A673 (cell line): ENCODE data around the gene CCL3. TPM values are rescaled to one million over a fixed set of nuclear protein-coding genes. Genes with fewer than 3 reads are reported as not detected.

Experiments
- BruUV-seq: library from RNA; stranded (reverse); fragments of 400-500 nt; replicated peaks from 2 replicates; lab custom pipeline; 2021; lab: Mats Ljungman, UMichigan
- CTCF ChIA-PET: fragments of 300-600 bp; sonication (Branson Sonifier 250); formaldehyde crosslinking; loops from one replicate; lab custom pipeline; 2022; ENCODE audit warnings: antibody characterized with exemption; lab: Charles Lee
- POLR2A ChIA-PET: fragments of 300-600 bp; sonication (Branson Sonifier 250); formaldehyde crosslinking; loops from one replicate; lab custom pipeline; 2022; ENCODE audit warnings: antibody characterized with exemption; ENCODE audit not compliant: low non-redundant PET; lab: Charles Lee
- DNase-seq: peaks from one replicate; pipeline ENCODE4 v3.0.0-alpha.2; 2015; ENCODE audit warnings: low spot score
- H3K27ac ChIP-seq: fragments of 200-600 bp; sonication (generic); 2 replicates; pipeline ENCODE4 v1.5.1; 2016; ENCODE audit warnings: mixed run types, low read depth, mild to moderate bottlenecking, mixed read lengths, antibody characterized with exemption, low read length; ENCODE audit not compliant: poor library complexity, severe bottlenecking
- H3K27me3 ChIP-seq: fragments of 200-600 bp; sonication (generic); replicated peaks from 2 replicates; pipeline ENCODE4 v1.6.1; 2017; ENCODE audit warnings: mixed run types, low read depth, mild to moderate bottlenecking, mixed read lengths, antibody characterized with exemption, low read length; ENCODE audit not compliant: insufficient read depth, poor library complexity
- H3K36me3 ChIP-seq: fragments of 200-600 bp; sonication (generic); 2 replicates; pipeline ENCODE4 v1.6.1; 2016; ENCODE audit warnings: mixed run types, mild to moderate bottlenecking, mixed read lengths, antibody characterized with exemption, low read length; ENCODE audit not compliant: insufficient read depth, poor library complexity, severe bottlenecking
- H3K4me1 ChIP-seq: fragments of 200-600 bp; sonication (generic); 2 replicates; pipeline ENCODE4 v1.6.1; 2017; ENCODE audit warnings: mixed run types, mild to moderate bottlenecking, mixed read lengths, antibody characterized with exemption, low read length; ENCODE audit not compliant: insufficient read depth, poor library complexity, severe bottlenecking
- H3K4me3 ChIP-seq: fragments of 200-600 bp; sonication (generic); 2 replicates; pipeline ENCODE4 v1.5.1; 2016; ENCODE audit warnings: low read depth, mixed run types, mild to moderate bottlenecking, mixed read lengths, low read length; ENCODE audit not compliant: poor library complexity, severe bottlenecking
- H3K9me3 ChIP-seq: fragments of 200-600 bp; sonication (generic); 2 replicates; pipeline ENCODE4 v1.6.1; 2016; ENCODE audit warnings: mixed run types, low read depth, mild to moderate bottlenecking, mixed read lengths, antibody characterized with exemption, low read length; ENCODE audit not compliant: poor library complexity, severe bottlenecking
- EZH2 ChIP-seq: fragments of 200-600 bp; sonication (generic); IDR thresholded peaks from 2 replicates; pipeline ENCODE4 v1.6.1; 2017; ENCODE audit warnings: borderline replicate concordance, low read depth, mild to moderate bottlenecking, mixed read lengths, antibody characterized with exemption, low read length; ENCODE audit not compliant: poor library complexity, severe bottlenecking
- intact Hi-C: fragments of 100-400 bp; cut with micrococcal nuclease; formaldehyde crosslinking; loops from one replicate; pipeline ENCODE4 v1.10.0; 2022; ENCODE audit not compliant: unreplicated experiment
- total RNA-seq: library from RNA; stranded (reverse); gene quantifications from 2 replicates; pipeline ENCODE4 v1.2.3, GENCODE V29; 2021
- TF ChIP-seq, protein P1 (sequence below): fragments of 300-800, 200-600 bp; sonication (generic); conservative IDR thresholded peaks from 2 replicates; pipeline ENCODE4 v1.5.1; 2017; ENCODE audit warnings: low read depth, mild to moderate bottlenecking, antibody characterized with exemption, low read length, moderate library complexity, mixed read lengths

CCL3 gene
- total RNA-seq, 1 experiment from 2014 or later: not detected

DNA sequence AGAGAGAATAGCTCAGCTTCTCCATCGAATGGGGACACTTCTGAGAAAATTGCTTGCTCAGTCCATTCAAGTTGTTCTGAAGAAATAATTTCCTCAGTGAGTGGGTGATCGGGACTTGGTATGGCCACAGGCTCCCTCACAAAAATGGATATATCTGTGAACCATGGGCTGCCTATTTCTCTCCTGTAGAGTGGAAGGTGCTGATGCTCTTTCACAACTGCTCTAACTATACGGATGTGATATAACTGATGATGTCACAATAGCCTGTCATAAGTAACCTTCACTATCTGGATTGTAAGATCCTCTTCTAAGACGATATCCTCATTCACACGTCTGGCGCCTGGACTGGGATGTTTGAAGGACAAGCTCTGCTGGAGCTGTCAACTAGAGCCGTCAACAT is 30.5 kb downstream of the CCL3 start:
- Histone ChIP-seq H3K27me3 (no peaks in the 10 kb centered on the region), H3K36me3 (no peaks in the 10 kb centered on the region), H3K4me3 (no peak overlapping the region), H3K9me3 (no peaks in the 10 kb centered on the region), H3K27ac (no peak overlapping the region), H3K4me1 (no peaks in the 10 kb centered on the region)
- ChIA-PET CTCF (no interaction called here), POLR2A (no interaction called here)
- no TSS peak for BruUV-seq
- DNase-seq: no peak
- TF ChIP-seq, protein P1, sequence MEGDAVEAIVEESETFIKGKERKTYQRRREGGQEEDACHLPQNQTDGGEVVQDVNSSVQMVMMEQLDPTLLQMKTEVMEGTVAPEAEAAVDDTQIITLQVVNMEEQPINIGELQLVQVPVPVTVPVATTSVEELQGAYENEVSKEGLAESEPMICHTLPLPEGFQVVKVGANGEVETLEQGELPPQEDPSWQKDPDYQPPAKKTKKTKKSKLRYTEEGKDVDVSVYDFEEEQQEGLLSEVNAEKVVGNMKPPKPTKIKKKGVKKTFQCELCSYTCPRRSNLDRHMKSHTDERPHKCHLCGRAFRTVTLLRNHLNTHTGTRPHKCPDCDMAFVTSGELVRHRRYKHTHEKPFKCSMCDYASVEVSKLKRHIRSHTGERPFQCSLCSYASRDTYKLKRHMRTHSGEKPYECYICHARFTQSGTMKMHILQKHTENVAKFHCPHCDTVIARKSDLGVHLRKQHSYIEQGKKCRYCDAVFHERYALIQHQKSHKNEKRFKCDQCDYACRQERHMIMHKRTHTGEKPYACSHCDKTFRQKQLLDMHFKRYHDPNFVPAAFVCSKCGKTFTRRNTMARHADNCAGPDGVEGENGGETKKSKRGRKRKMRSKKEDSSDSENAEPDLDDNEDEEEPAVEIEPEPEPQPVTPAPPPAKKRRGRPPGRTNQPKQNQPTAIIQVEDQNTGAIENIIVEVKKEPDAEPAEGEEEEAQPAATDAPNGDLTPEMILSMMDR: no peak
- no peak for TF ChIP-seq EZH2
- intact Hi-C loops: no loop called here

DNA sequence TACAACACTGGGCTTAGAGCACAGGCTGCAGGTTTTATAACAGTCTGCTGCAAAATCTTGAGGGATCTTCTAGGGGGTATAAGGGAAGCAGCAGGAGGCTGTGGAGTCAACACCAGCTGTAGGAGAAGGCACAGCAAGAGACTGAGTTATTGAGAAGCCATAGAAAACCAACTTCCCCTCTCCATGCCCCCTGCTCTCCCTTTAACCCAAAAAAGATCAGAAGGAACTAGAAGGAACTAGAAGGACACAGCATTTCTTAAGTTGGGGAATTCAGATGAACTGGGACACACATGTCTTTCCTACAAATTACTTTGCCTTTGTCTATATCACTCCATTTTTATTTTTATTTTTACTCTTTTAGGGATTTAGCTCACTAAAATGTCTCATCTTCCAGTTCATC is 32.0 kb downstream of the CCL3 start:
- Histone ChIP-seq H3K4me3 (no peak overlapping the region), H3K27me3 (no peaks in the 10 kb centered on the region), H3K36me3 (no peaks in the 10 kb centered on the region), H3K9me3 (no peaks in the 10 kb centered on the region), H3K4me1 (no peaks in the 10 kb centered on the region), H3K27ac (no peak overlapping the region)
- ChIA-PET POLR2A (no interaction called here), CTCF (no interaction called here)
- DNase-seq: no peak
- TF ChIP-seq EZH2: no peak
- TF ChIP-seq, protein P1: no peak
- no TSS peak for BruUV-seq
- intact Hi-C loops: no loop called here

DNA sequence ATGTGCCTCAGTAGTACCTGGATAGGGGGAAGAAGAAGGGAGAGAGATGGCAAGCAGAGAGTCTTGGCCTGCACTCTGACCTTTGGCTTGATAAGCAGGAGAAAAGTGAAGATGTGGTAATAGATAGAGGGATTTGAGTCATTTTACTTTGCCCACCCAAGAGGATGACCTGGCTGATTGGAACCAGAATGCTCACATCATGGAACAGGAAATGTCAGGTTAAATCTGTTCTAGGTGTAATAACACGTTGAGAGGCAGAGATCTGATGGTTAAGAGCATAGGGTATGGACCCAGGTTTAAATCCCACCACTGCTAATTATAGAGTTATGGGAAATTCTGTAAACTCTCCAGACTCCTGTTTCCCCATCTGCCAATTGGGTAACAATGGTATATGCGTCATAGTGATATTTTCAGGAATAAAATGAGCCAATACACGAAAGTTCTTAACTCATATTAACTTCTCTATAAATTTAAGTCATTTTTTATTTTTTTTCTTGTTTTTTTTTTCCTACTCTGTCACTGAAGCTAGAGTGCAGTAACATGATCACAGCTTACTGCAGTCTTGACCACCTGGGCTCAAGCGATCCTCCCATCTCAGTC is 33.9 kb downstream of the CCL3 start:
- Histone ChIP-seq H3K27ac (no peak overlapping the region), H3K4me1 (no peaks in the 10 kb centered on the region), H3K27me3 (no peaks in the 10 kb centered on the region), H3K4me3 (no peak overlapping the region), H3K9me3 (no peaks in the 10 kb centered on the region), H3K36me3 (no peaks in the 10 kb centered on the region)
- BruUV-seq: no TSS peak
- intact Hi-C loops: no loop called here
- TF ChIP-seq EZH2: no peak
- TF ChIP-seq, protein P1: no peak
- no peak for DNase-seq
- ChIA-PET CTCF (no interaction called here), POLR2A (no interaction called here)
